Rectal smooth muscle tissue (tissue), 1 donor: ENCODE measurements around the gene UBTD1.

Source experiments
- H3K27ac ChIP-seq: one replicate; pipeline ENCODE4 v1.7.0; 2013; ENCODE audit warnings: low read depth, low read length, inconsistent platforms
- H3K27me3 ChIP-seq: one replicate; pipeline ENCODE4 v1.7.0; 2013; ENCODE audit warnings: low read length; ENCODE audit not compliant: control insufficient read depth, insufficient read depth
- H3K36me3 ChIP-seq: one replicate; pipeline ENCODE4 v1.7.0; 2013; ENCODE audit warnings: low read length; ENCODE audit not compliant: control insufficient read depth, insufficient read depth
- H3K4me1 ChIP-seq: one replicate; pipeline ENCODE4 v1.7.0; 2013; ENCODE audit warnings: low read length; ENCODE audit not compliant: control insufficient read depth, insufficient read depth
- H3K4me3 ChIP-seq: one replicate; pipeline ENCODE4 v1.7.0; 2013; ENCODE audit warnings: low read length
- H3K9ac ChIP-seq: one replicate; pipeline ENCODE4 v1.7.0; 2013; ENCODE audit warnings: low read length

UBTD1 gene

GRCh38 chr10:97498841-97499560, at the start of gene UBTD1:
UBTD1 (plus strand) TSS chr10:97498924; CDS start chr10:97499204, 280 bp downstream.
- no peaks in the 10 kb centered on the region for H3K36me3 ChIP-seq
- peak within 1 kb of the TSS; percentile 93 for H3K27ac ChIP-seq
- peak within 1 kb of the TSS; percentile 100 for H3K4me3 ChIP-seq
- peaks cover 4% of the 10 kb centered on the region for H3K27me3 ChIP-seq
- peak within 1 kb of the TSS; percentile 80 for H3K9ac ChIP-seq
- peaks cover 15% of the 10 kb centered on the region for H3K4me1 ChIP-seq

GRCh38 chr10:97450828-97451227, 47.9 kb upstream of the UBTD1 start:
- Histone ChIP-seq H3K27ac (no peak overlapping the region), H3K4me3 (no peak overlapping the region), H3K27me3 (no peaks in the 10 kb centered on the region), H3K9ac (no peak overlapping the region), H3K4me1 (peaks cover 3% of the 10 kb centered on the region), H3K36me3 (peaks cover 6% of the 10 kb centered on the region)

DNA sequence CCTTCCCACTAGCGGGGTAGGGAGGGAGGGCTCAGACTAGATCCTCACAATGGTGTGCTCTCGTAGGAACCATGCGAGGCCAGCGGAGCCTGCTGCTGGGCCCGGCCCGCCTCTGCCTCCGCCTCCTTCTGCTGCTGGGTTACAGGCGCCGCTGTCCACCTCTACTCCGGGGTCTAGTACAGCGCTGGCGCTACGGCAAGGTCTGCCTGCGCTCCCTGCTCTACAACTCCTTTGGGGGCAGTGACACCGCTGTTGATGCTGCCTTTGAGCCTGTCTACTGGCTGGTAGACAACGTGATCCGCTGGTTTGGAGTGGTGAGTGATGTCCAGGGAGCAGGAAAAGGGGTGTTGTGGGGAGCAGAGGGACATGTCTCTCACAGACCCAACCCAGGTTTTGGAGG, 47.1 kb upstream of the UBTD1 start:
- Histone ChIP-seq H3K4me1 (peaks cover 3% of the 10 kb centered on the region), H3K9ac (no peak overlapping the region), H3K27ac (no peak overlapping the region), H3K27me3 (no peaks in the 10 kb centered on the region), H3K36me3 (peaks cover 6% of the 10 kb centered on the region), H3K4me3 (no peak overlapping the region)

GRCh38 chr10:97452352-97452751, 46.4 kb upstream of the UBTD1 start:
- Histone ChIP-seq H3K27me3 (no peaks in the 10 kb centered on the region), H3K9ac (no peak overlapping the region), H3K4me1 (peaks cover 3% of the 10 kb centered on the region), H3K36me3 (peaks cover 6% of the 10 kb centered on the region), H3K27ac (no peak overlapping the region), H3K4me3 (no peak overlapping the region)

- H3K9ac ChIP-seq: no peak overlapping the region
- H3K27me3 ChIP-seq: no peaks in the 10 kb centered on the region
- no peak overlapping the region for H3K27ac ChIP-seq
- H3K4me1 ChIP-seq: no peaks in the 10 kb centered on the region
- H3K36me3 ChIP-seq: peaks cover 17% of the 10 kb centered on the region
- no peak overlapping the region for H3K4me3 ChIP-seq
Observed at GRCh38 chr10:97454330-97455036, 44.2 kb upstream of the UBTD1 start.

DNA sequence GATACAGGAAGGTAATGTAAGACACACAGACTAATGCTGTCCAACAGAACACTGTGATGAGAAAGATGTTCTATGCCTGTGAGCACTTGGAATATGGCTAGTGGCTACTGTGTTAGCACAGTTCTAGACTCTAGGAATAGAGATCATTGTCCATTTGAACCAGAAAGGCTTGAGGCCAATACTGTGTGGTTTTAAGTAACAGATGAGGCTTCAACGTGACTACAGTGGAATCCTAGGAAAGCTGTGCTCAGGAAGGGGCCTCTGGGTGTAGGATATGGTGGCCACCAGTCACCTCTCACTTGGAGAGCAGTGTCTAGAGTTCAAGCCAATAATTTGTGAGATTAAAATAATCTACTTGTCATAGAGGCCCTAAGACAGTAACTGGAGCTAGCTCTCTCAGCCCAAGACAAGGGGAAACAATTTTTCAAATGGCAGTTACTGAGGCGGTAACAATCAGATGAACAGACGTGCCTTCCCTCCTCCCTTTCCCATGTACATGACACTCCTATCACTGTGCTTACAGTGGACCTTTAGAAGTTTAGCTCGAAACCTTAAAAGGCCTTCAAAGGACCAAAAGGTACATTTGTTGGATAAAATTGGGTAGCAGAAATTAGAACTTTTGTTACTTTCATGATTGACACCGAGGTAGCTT, 42.6 kb upstream of the UBTD1 start:
- Histone ChIP-seq H3K27ac (no peak overlapping the region), H3K27me3 (no peaks in the 10 kb centered on the region), H3K36me3 (peaks cover 30% of the 10 kb centered on the region), H3K4me3 (no peak overlapping the region), H3K4me1 (no peaks in the 10 kb centered on the region), H3K9ac (no peak overlapping the region)

- Histone ChIP-seq H3K4me3 (no peak overlapping the region), H3K27ac (no peak overlapping the region), H3K36me3 (peaks cover 35% of the 10 kb centered on the region), H3K4me1 (no peaks in the 10 kb centered on the region), H3K27me3 (no peaks in the 10 kb centered on the region), H3K9ac (no peak overlapping the region)
Observed at GRCh38 chr10:97456686-97457065, 42.0 kb upstream of the UBTD1 start.

- H3K4me3 ChIP-seq: no peak overlapping the region
- H3K27ac ChIP-seq: no peak overlapping the region
- no peaks in the 10 kb centered on the region for H3K27me3 ChIP-seq
- H3K4me1 ChIP-seq: no peaks in the 10 kb centered on the region
- H3K9ac ChIP-seq: no peak overlapping the region
- H3K36me3 ChIP-seq: peaks cover 37% of the 10 kb centered on the region
Observed at GRCh38 chr10:97459111-97459510, 39.6 kb upstream of the UBTD1 start.

DNA sequence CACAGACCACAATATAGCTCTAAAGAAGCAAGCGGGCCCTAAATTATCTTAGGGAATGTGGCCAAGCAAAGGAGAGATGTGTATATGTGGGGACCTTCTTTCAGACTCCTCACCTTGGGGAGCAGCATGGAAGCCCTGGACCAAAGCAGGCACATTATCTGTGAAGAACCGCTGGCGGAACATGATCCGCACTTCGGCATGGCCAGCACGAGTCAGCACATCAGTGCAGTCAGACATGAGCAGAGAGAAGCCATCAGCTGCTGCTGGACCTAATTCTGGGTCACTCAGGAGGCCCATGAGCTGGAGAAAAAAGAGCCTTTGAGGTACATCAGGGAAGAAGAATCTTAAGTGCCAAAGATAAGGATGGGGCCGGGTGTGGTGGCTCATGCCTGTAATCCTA, 38.8 kb upstream of the UBTD1 start:
- Histone ChIP-seq H3K4me1 (no peaks in the 10 kb centered on the region), H3K9ac (no peak overlapping the region), H3K27ac (no peak overlapping the region), H3K4me3 (no peak overlapping the region), H3K27me3 (no peaks in the 10 kb centered on the region), H3K36me3 (peaks cover 37% of the 10 kb centered on the region)

GRCh38 chr10:97462309-97462708, 36.4 kb upstream of the UBTD1 start:
- Histone ChIP-seq H3K36me3 (peaks cover 54% of the 10 kb centered on the region), H3K9ac (no peak overlapping the region), H3K4me3 (no peak overlapping the region), H3K27me3 (no peaks in the 10 kb centered on the region), H3K4me1 (no peaks in the 10 kb centered on the region), H3K27ac (no peak overlapping the region)

DNA sequence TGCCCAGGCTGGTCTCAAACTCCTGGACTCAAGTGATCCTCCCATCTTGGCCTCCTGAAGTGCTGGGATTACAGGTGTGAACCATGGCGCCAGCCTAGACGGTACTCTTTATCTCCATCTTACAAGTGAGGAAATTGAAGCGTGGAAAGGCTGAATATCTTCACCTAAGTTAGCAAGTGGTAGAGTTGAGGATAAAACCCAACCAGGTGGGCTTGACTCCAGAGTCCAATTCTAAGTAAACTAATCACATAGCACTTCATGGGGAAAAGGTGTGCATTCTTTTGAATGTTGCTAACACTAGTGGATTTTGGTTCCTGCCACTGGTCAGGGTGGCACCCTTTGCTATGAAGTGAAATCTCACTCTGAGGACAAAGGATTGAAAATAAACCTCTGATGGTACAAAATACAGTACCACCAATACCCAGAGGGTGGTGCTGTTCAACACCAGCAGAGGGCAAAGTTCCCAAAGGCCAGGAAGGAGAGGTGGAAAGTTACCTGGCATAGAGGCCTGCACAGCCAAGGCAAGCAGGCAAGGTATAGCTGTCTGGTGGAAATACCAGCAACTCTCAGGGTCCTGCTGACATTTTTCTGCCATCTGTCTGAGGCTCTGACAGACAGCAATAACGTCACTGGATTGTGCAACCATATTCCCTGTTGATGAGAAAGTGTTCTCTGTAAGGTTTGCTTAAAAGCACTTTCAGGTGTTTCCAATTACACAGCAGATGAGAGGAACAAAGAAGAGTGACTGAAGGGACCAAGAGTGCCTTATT, 35.2 kb upstream of the UBTD1 start:
- Histone ChIP-seq H3K36me3 (peaks cover 59% of the 10 kb centered on the region), H3K9ac (no peak overlapping the region), H3K4me1 (no peaks in the 10 kb centered on the region), H3K27me3 (no peaks in the 10 kb centered on the region), H3K27ac (no peak overlapping the region), H3K4me3 (no peak overlapping the region)

DNA sequence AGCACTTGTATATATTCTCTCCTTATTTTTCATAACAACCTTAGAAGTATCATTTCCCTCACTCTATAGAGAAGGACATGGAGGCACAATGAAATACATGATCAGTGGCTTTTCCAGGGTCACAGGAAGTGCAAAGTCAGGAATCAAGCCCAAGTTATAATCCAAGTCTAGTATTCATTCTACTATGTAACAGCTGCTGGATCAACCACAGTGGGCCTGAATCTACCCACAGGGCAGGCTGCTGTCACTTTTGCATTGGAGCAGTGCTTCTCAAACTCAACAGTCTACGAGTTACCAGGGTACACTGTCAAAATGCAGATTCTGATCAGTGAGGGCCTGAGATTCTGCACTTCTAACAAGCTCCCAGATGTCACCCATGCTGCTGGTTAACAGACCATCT, 34.5 kb upstream of the UBTD1 start:
- peaks cover 60% of the 10 kb centered on the region for H3K36me3 ChIP-seq
- no peak overlapping the region for H3K27ac ChIP-seq
- H3K9ac ChIP-seq: no peak overlapping the region
- no peaks in the 10 kb centered on the region for H3K4me1 ChIP-seq
- H3K27me3 ChIP-seq: no peaks in the 10 kb centered on the region
- no peak overlapping the region for H3K4me3 ChIP-seq
